SU-DHL-6 (cell line): ENCODE data around the gene SVIL.

Source experiments
- H2AFZ ChIP-seq: fragments of 200-600 bp; sonication (generic); 2 replicates; pipeline ENCODE4 v1.6.1; 2014; ENCODE audit warnings: low read depth, mild to moderate bottlenecking, moderate library complexity, mixed read lengths, antibody characterized with exemption, low read length; ENCODE audit not compliant: severe bottlenecking
- H3F3A ChIP-seq: fragments of 200-600 bp; shearing (Covaris generic); 2 replicates; pipeline ENCODE4 v1.6.0; 2016; ENCODE audit warnings: antibody characterized with exemption, mild to moderate bottlenecking; ENCODE audit not compliant: insufficient read depth
- H3K27ac ChIP-seq: fragments of 200-600 bp; sonication (generic); 2 replicates; pipeline ENCODE4 v1.5.1; 2016; ENCODE audit warnings: low read depth, mild to moderate bottlenecking, low read length, moderate library complexity, mixed read lengths
- H3K27me3 ChIP-seq: fragments of 200-600 bp; sonication (generic), shearing (Covaris generic); 2 replicates; pipeline ENCODE4 v1.6.0; 2014; ENCODE audit warnings: mild to moderate bottlenecking, low read length
- H3K36me3 ChIP-seq: fragments of 200-600 bp; sonication (generic); 2 replicates; pipeline ENCODE4 v1.6.1; 2014; ENCODE audit warnings: mild to moderate bottlenecking, low read length, mixed read lengths
- H3K4me2 ChIP-seq: fragments of 300-600, 200-600 bp; shearing (Covaris generic), sonication (generic); 2 replicates; pipeline ENCODE4 v1.6.0; 2014; ENCODE audit warnings: low read length, low read depth, mild to moderate bottlenecking; ENCODE audit not compliant: poor library complexity, severe bottlenecking
- H3K4me3 ChIP-seq: fragments of 200-600 bp; sonication (generic); 2 replicates; pipeline ENCODE4 v1.5.1; 2014; ENCODE audit warnings: antibody characterized with exemption, low read length, mild to moderate bottlenecking, mixed read lengths; ENCODE audit not compliant: insufficient read depth, poor library complexity, severe bottlenecking
- H3K79me2 ChIP-seq: fragments of 200-600 bp; sonication (generic); 2 replicates; pipeline ENCODE4 v1.6.1; 2014; ENCODE audit warnings: mild to moderate bottlenecking, low read length, moderate library complexity; ENCODE audit not compliant: insufficient read depth
- H3K9ac ChIP-seq: fragments of 200-600 bp; sonication (generic); 2 replicates; pipeline ENCODE4 v1.7.0; 2014; ENCODE audit warnings: mild to moderate bottlenecking, low read length
- H3K9me2 ChIP-seq: fragments of 200-600 bp; sonication (generic); replicated peaks from 2 replicates; pipeline ENCODE4 v1.6.1; 2014; ENCODE audit warnings: low read length; ENCODE audit not compliant: insufficient read depth
- H3K9me3 ChIP-seq: fragments of 200-600 bp; sonication (generic); 2 replicates; pipeline ENCODE4 v1.6.1; 2014; ENCODE audit warnings: low read length, mixed read lengths; ENCODE audit not compliant: insufficient read depth
- H4K20me1 ChIP-seq: fragments of 200-600 bp; sonication (generic); 2 replicates; pipeline ENCODE4 v1.6.1; 2014; ENCODE audit warnings: low read depth, mild to moderate bottlenecking, antibody characterized with exemption, low read length, moderate library complexity, mixed read lengths
- CTCF ChIP-seq: fragments of 200-600 bp; sonication (generic); IDR thresholded peaks from one replicate; pipeline ENCODE4 v1.5.1; 2017; ENCODE audit warnings: antibody characterized with exemption, mild to moderate bottlenecking, low read length, moderate library complexity; ENCODE audit not compliant: insufficient read depth, poor library complexity, severe bottlenecking
- EZH2phosphoT487 ChIP-seq: fragments of 200-600 bp; sonication (generic), shearing (Covaris generic); conservative IDR thresholded peaks from 2 replicates; pipeline ENCODE4 v1.6.1; 2018; ENCODE audit warnings: mild to moderate bottlenecking, antibody characterized with exemption, low read length, moderate library complexity, mixed read lengths

The SVIL gene

GRCh38 chr10:29609696-29610095, 25.1 kb downstream of the SVIL start:
- no peaks in the 10 kb centered on the region for H3F3A ChIP-seq
- no peaks in the 10 kb centered on the region for H3K9me2 ChIP-seq
- TF ChIP-seq CTCF, result no peak
- H4K20me1 ChIP-seq, result no peaks in the 10 kb centered on the region
- no peaks in the 10 kb centered on the region for H3K36me3 ChIP-seq
- no peaks in the 10 kb centered on the region for H3K79me2 ChIP-seq
- no peaks in the 10 kb centered on the region for H3K27me3 ChIP-seq
- H2AFZ ChIP-seq, result no peak overlapping the region
- no peak overlapping the region for H3K4me3 ChIP-seq
- H3K9ac ChIP-seq, result no peak overlapping the region
- H3K9me3 ChIP-seq, result peaks cover 9% of the 10 kb centered on the region; the same call in 1 of the 2 replicates
- no peak overlapping the region for H3K27ac ChIP-seq
- no peak overlapping the region for H3K4me2 ChIP-seq

GRCh38 chr10:29608476-29609301, 26.1 kb downstream of the SVIL start:
- Histone ChIP-seq H3K4me3 (no peak overlapping the region), H4K20me1 (no peaks in the 10 kb centered on the region), H3K4me2 (no peak overlapping the region), H3K36me3 (no peaks in the 10 kb centered on the region), H2AFZ (no peak overlapping the region), H3F3A (no peaks in the 10 kb centered on the region), H3K27me3 (no peaks in the 10 kb centered on the region), H3K79me2 (no peaks in the 10 kb centered on the region), H3K9ac (no peak overlapping the region), H3K27ac (no peak overlapping the region), H3K9me2 (no peaks in the 10 kb centered on the region), H3K9me3 (peaks cover 9% of the 10 kb centered on the region; the same call in 1 of the 2 replicates)
- TF ChIP-seq CTCF, result no peak
- no peak for TF ChIP-seq EZH2phosphoT487

- H3K27ac ChIP-seq, result no peak overlapping the region
- no peaks in the 10 kb centered on the region for H3K79me2 ChIP-seq
- H3F3A ChIP-seq, result no peaks in the 10 kb centered on the region
- no peaks in the 10 kb centered on the region for H4K20me1 ChIP-seq
- TF ChIP-seq CTCF (no peak), EZH2phosphoT487 (no peak)
- no peaks in the 10 kb centered on the region for H3K36me3 ChIP-seq
- no peak overlapping the region for H3K4me3 ChIP-seq
- H2AFZ ChIP-seq, result no peak overlapping the region
- H3K9me3 ChIP-seq, result peaks cover 9% of the 10 kb centered on the region; the same call in 1 of the 2 replicates
- H3K9me2 ChIP-seq, result no peaks in the 10 kb centered on the region
- H3K9ac ChIP-seq, result no peak overlapping the region
- H3K4me2 ChIP-seq, result no peak overlapping the region
- H3K27me3 ChIP-seq, result no peaks in the 10 kb centered on the region
Observed at GRCh38 chr10:29608062-29608461, 26.7 kb downstream of the SVIL start.
